Upper lobe of right lung (tissue), 1 donor: ENCODE measurements around the gene C12orf76. TPM values are rescaled to one million over a fixed set of nuclear protein-coding genes. Genes with fewer than 3 reads are reported as not detected.
"Not testable (repeated sequence)": the region's sequence is repeated elsewhere in the genome, so short reads cannot be mapped to it uniquely, and the experiment has no call there.

ENCODE experiments used
- ATAC-seq: fragments of 200-7000 bp; cut with Tn5 transposase; one replicate; pipeline ENCODE4 v1.9.1; 2020; ENCODE audit warnings: mild to moderate bottlenecking, moderate library complexity
- DNase-seq: peaks from one replicate; pipeline ENCODE4 v3.0.0-alpha.2; 2020
- H3K27ac ChIP-seq: fragments of 200-600 bp; one replicate; pipeline ENCODE4 v1.8.0; 2022
- H3K27me3 ChIP-seq: fragments of 200-600 bp; one replicate; pipeline ENCODE4 v1.8.0; 2022; ENCODE audit warnings: mild to moderate bottlenecking
- H3K36me3 ChIP-seq: fragments of 200-600 bp; one replicate; pipeline ENCODE4 v1.8.0; 2022
- H3K4me1 ChIP-seq: fragments of 200-600 bp; one replicate; pipeline ENCODE4 v1.8.0; 2022
- H3K4me3 ChIP-seq: fragments of 200-600 bp; one replicate; pipeline ENCODE4 v1.8.0; 2022; ENCODE audit warnings: mild to moderate bottlenecking
- H3K9me3 ChIP-seq: fragments of 200-600 bp; one replicate; pipeline ENCODE4 v1.8.0; 2022
- intact Hi-C: fragments of 100-400 bp; cut with DNase I; formaldehyde crosslinking; loops from one replicate; pipeline ENCODE4 v1.11.0; 2022
- total RNA-seq: library from RNA; stranded (reverse); fragmentation: NEBNext Ultra II Directional; extraction: Animal tissue kit (Norgen Biotek cat#: 25700); gene quantifications from one replicate; pipeline ENCODE4 v1.2.1, GENCODE V29; 2021
- TF ChIP-seq, protein P1 (sequence below): fragments of 200-600 bp; IDR thresholded peaks from one replicate; pipeline ENCODE4 v1.8.0; 2022; ENCODE audit warnings: antibody characterized with exemption
- donor health status: DM: no; HTN: yes; CAD: no; lungs with severe emphysema.

The C12orf76 gene
- total RNA-seq, 1 donor from 2014 or later = 25.0 TPM

GRCh38 chr12:110067531-110067930 is 19.2 kb upstream of the C12orf76 start:
- no peaks in the 10 kb centered on the region for H3K9me3 ChIP-seq

DNA sequence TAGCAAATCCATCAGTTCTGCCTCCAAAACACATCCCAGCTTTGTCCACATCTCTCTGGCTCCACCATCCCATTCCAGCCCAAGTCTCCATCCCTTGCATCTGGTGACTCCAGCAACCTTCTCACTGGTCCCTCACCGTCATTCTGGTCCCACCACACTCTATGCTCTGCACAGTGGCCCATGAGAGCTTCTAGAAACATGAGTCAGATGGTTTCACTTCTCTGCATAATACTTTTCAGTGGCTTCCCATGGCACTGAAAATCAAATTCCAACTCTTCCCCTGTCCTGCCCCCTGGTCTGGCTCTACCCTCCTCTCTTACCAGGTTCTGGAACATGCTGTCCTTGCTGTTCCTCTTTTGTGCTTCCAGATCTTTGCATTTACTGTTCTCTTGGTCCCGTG is 17.2 kb upstream of the C12orf76 start:
- Histone ChIP-seq H3K36me3 (no peaks in the 10 kb centered on the region), H3K27ac (no peak overlapping the region), H3K4me3 (no peak overlapping the region), H3K9me3 (no peaks in the 10 kb centered on the region), H3K27me3 (no peaks in the 10 kb centered on the region), H3K4me1 (no peaks in the 10 kb centered on the region)
- TF ChIP-seq, protein P1, sequence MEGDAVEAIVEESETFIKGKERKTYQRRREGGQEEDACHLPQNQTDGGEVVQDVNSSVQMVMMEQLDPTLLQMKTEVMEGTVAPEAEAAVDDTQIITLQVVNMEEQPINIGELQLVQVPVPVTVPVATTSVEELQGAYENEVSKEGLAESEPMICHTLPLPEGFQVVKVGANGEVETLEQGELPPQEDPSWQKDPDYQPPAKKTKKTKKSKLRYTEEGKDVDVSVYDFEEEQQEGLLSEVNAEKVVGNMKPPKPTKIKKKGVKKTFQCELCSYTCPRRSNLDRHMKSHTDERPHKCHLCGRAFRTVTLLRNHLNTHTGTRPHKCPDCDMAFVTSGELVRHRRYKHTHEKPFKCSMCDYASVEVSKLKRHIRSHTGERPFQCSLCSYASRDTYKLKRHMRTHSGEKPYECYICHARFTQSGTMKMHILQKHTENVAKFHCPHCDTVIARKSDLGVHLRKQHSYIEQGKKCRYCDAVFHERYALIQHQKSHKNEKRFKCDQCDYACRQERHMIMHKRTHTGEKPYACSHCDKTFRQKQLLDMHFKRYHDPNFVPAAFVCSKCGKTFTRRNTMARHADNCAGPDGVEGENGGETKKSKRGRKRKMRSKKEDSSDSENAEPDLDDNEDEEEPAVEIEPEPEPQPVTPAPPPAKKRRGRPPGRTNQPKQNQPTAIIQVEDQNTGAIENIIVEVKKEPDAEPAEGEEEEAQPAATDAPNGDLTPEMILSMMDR = no peak
- ATAC-seq (no peak), DNase-seq (no peak)
- intact Hi-C loops = no loop called here

More at GRCh38 chr12:110067531-110067930, 19.2 kb upstream of the C12orf76 start:
- H3K36me3 ChIP-seq = no peaks in the 10 kb centered on the region
- intact Hi-C loops = no loop called here
- ATAC-seq = no peak
- H3K27ac ChIP-seq = no peak overlapping the region
- H3K27me3 ChIP-seq = no peaks in the 10 kb centered on the region
- H3K4me1 ChIP-seq = peaks cover under 1% of the 10 kb centered on the region
- TF ChIP-seq, protein P1 = no peak
- H3K4me3 ChIP-seq = no peak overlapping the region
- no peak for DNase-seq

DNA sequence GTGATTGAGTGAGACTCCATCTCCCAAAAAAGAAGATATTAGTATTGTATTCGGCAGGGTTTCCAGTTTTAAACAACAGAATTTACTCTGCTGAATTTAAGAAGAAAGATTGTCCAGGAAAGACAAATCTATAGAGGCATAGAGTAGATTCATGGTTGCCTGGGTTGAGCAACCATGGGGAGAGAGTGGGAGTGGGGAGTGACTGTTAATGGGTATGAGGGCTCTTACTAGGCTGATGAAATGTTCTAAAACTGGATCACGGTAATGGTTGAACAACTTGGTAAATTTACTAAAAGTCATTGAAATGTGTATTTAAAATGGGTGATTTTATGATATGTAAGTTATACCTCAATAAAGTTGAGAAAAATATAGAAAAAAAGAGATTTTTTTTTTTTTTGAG is 13.9 kb upstream of the C12orf76 start:
- intact Hi-C loops = no loop called here
- ATAC-seq = no peak
- H3K9me3 ChIP-seq = no peaks in the 10 kb centered on the region
- H3K4me1 ChIP-seq = peaks cover 7% of the 10 kb centered on the region
- no peaks in the 10 kb centered on the region for H3K27me3 ChIP-seq
- H3K27ac ChIP-seq = no peak overlapping the region
- no peak for DNase-seq
- TF ChIP-seq, protein P1 = no peak
- no peak overlapping the region for H3K4me3 ChIP-seq
- H3K36me3 ChIP-seq = no peaks in the 10 kb centered on the region

GRCh38 chr12:110059651-110060000 is 11.3 kb upstream of the C12orf76 start:
- no peak overlapping the region for H3K27ac ChIP-seq
- H3K36me3 ChIP-seq = no peaks in the 10 kb centered on the region
- TF ChIP-seq, protein P1 = no peak
- peaks cover 7% of the 10 kb centered on the region for H3K4me1 ChIP-seq
- H3K9me3 ChIP-seq = no peaks in the 10 kb centered on the region
- ATAC-seq (no peak), DNase-seq (no peak)
- intact Hi-C loops = no loop called here
- no peaks in the 10 kb centered on the region for H3K27me3 ChIP-seq
- H3K4me3 ChIP-seq = no peak overlapping the region

- ATAC-seq (no peak), DNase-seq (no peak)
- Histone ChIP-seq H3K36me3 (no peaks in the 10 kb centered on the region), H3K27me3 (no peaks in the 10 kb centered on the region), H3K4me3 (no peak overlapping the region), H3K4me1 (peaks cover 7% of the 10 kb centered on the region), H3K9me3 (no peaks in the 10 kb centered on the region), H3K27ac (no peak overlapping the region)
- TF ChIP-seq, protein P1 = no peak
- intact Hi-C loops = no loop called here
Measured at GRCh38 chr12:110058875-110059615, 10.7 kb upstream of the C12orf76 start.

- ATAC-seq, H3K27ac ChIP-seq, H3K36me3 ChIP-seq, H3K4me1 ChIP-seq, DNase-seq, H3K9me3 ChIP-seq, H3K27me3 ChIP-seq, intact Hi-C loops, H3K4me3 ChIP-seq: not testable (repeated sequence)
Measured at GRCh38 chr12:110056643-110057042, 8.3 kb upstream of the C12orf76 start.

GRCh38 chr12:110055375-110056352 is 7.3 kb upstream of the C12orf76 start:
- H3K36me3 ChIP-seq, DNase-seq, H3K4me1 ChIP-seq, H3K9me3 ChIP-seq, intact Hi-C loops, ATAC-seq, H3K4me3 ChIP-seq, H3K27me3 ChIP-seq, H3K27ac ChIP-seq: not testable (repeated sequence)
